ENCODE data around the gene KRT16. TPM values are rescaled to one million over a fixed set of nuclear protein-coding genes. Genes with fewer than 3 reads are reported as not detected.

The KRT16 gene
- total RNA-seq, 1 experiment from 2014 or later, result not detected

DNA sequence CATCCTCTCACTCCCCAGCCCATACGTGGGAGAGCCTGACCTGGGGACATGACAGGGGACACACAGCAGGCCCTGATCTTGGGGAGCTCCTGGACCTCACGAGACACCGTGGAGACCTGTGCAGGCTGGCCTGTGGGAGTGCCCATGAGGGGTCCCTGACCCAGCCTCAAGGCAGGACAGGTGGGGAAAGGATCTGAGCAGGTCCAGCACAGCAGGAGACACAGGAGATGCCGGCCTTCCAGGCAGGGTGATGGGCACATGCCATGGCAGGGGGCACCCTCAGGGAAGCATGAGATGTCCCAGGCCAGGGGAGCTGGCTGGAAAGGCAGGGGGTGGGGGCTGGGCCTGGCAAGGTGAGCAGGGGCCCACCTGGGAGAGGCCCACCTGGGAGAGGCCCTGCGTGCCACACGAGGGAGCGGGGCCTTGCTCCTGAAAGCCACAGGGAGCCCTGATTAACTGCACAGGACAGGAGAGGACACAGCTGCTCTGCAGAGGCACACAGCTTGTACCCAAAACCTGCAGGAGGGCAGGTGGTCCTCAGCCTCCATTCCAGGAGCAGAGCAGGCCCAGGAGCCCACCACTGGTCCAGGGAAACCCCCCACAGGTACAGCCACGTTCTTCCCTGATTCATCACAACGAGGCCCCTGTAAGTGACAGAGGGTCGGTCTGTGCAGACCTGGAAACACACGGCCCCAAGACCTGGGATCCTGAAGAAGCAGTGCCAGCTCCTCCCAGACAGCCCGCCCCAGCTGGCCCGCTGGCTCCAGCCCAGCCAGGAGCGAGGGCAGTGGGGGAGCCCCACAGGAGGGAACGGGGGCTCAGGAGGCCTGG lies 38.4 kb upstream of the KRT16 start:
- no peak for DNase-seq (ENCODE audit: low spot score)
- ChIA-PET POLR2A (ENCODE audit: low non-redundant PET) (no interaction called here), CTCF (no interaction called here)
- Histone ChIP-seq H3K27ac (ENCODE audit: low read depth, low read length, poor library complexity, severe bottlenecking) (no peak overlapping the region), H3K36me3 (ENCODE audit: insufficient read depth, low read length, poor library complexity, severe bottlenecking) (no peaks in the 10 kb centered on the region), H3K4me1 (ENCODE audit: insufficient read depth, low read length, poor library complexity, severe bottlenecking) (peaks cover 6% of the 10 kb centered on the region), H3K27me3 (replicated peaks; ENCODE audit: insufficient read depth, low read depth, low read length, poor library complexity) (no peaks in the 10 kb centered on the region), H3K4me3 (ENCODE audit: low read depth, low read length, poor library complexity, severe bottlenecking) (no peak overlapping the region), H3K9me3 (ENCODE audit: low read depth, low read length, poor library complexity, severe bottlenecking) (no peaks in the 10 kb centered on the region)
- BruUV-seq (replicated peaks), result no TSS peak
- intact Hi-C loops (cut with micrococcal nuclease; ENCODE audit: unreplicated experiment), result no loop called here
- TF ChIP-seq, protein P1, sequence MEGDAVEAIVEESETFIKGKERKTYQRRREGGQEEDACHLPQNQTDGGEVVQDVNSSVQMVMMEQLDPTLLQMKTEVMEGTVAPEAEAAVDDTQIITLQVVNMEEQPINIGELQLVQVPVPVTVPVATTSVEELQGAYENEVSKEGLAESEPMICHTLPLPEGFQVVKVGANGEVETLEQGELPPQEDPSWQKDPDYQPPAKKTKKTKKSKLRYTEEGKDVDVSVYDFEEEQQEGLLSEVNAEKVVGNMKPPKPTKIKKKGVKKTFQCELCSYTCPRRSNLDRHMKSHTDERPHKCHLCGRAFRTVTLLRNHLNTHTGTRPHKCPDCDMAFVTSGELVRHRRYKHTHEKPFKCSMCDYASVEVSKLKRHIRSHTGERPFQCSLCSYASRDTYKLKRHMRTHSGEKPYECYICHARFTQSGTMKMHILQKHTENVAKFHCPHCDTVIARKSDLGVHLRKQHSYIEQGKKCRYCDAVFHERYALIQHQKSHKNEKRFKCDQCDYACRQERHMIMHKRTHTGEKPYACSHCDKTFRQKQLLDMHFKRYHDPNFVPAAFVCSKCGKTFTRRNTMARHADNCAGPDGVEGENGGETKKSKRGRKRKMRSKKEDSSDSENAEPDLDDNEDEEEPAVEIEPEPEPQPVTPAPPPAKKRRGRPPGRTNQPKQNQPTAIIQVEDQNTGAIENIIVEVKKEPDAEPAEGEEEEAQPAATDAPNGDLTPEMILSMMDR (conservative IDR thresholded peaks at IDR 0.05; ENCODE audit: low read depth, low read length), result no peak
- no peak for TF ChIP-seq EZH2 (IDR thresholded peaks at IDR 0.05; ENCODE audit: borderline replicate concordance, low read depth, low read length, poor library complexity, severe bottlenecking)

- CTCF ChIA-PET, result interaction anchor here (1.5 to 2.5 kb wide), 2 partner anchors 14 to 101 kb away, joined by 6 to 24 read pairs; no protein-coding TSS in a partner anchor
- Histone ChIP-seq H3K4me3 (ENCODE audit: low read depth, low read length, poor library complexity, severe bottlenecking) (no peak overlapping the region), H3K9me3 (ENCODE audit: low read depth, low read length, poor library complexity, severe bottlenecking) (no peaks in the 10 kb centered on the region), H3K27ac (ENCODE audit: low read depth, low read length, poor library complexity, severe bottlenecking) (no peak overlapping the region), H3K27me3 (replicated peaks; ENCODE audit: insufficient read depth, low read depth, low read length, poor library complexity) (no peaks in the 10 kb centered on the region), H3K4me1 (ENCODE audit: insufficient read depth, low read length, poor library complexity, severe bottlenecking) (peaks cover 6% of the 10 kb centered on the region), H3K36me3 (ENCODE audit: insufficient read depth, low read length, poor library complexity, severe bottlenecking) (no peaks in the 10 kb centered on the region)
- no peak for DNase-seq (ENCODE audit: low spot score)
- POLR2A ChIA-PET (ENCODE audit: low non-redundant PET), result no interaction called here
- TF ChIP-seq, protein P1 (conservative IDR thresholded peaks at IDR 0.05; ENCODE audit: low read depth, low read length), result no peak
- TF ChIP-seq EZH2 (IDR thresholded peaks at IDR 0.05; ENCODE audit: borderline replicate concordance, low read depth, low read length, poor library complexity, severe bottlenecking), result no peak
- BruUV-seq (replicated peaks), result no TSS peak
- intact Hi-C loops (cut with micrococcal nuclease; ENCODE audit: unreplicated experiment), result loop anchor here (2.0 to 5.0 kb wide), 3 partner anchors 101 to 793 kb away; no protein-coding TSS in a partner anchor
These were observed 37.5 kb upstream of the KRT16 start for GRCh38 chr17:41649923-41650519.

DNA sequence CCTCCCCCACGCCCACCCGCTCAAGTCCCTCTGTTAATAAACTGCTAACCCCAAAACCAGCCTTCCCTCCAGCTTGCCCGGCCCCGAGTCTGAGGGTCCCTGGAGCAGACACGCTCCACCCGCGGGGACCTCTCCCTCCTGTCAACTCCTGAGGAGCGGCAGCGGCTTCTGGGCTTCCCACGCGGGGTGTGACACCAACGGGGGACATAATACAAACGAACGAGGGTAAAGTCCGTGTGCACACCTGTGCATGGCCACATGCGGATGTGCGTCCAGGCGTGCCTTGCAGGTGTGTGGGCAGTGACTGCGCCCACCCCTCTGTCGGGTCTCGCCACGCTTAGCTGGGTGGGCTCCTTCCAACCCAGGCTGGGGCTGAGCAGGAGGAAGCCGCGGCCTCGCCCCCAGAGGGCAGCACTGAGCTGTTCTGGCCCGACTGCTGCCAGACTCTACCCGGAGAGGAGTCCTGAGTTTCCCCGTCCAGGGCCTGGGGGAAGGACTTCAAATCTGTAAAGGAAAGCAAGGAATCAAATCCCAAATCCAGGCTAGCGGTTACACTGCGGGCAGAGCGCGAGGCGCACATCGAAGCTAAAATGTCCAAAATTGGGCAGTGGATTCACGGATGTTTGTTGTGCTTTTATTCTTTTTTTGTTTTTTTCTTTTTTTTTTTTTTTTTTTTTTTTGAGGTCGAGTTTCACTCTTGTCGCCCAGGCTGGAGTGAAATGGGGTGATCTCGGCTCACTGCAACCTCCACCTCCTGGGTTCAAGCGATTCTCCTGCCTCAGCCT lies 36.0 kb upstream of the KRT16 start:
- intact Hi-C loops (cut with micrococcal nuclease; ENCODE audit: unreplicated experiment), result loop anchor here (1.0 to 5.0 kb wide), 4 partner anchors 14 to 791 kb away; no protein-coding TSS in a partner anchor
- no TSS peak for BruUV-seq (replicated peaks)

More for the DNA sequence above, 36.0 kb upstream of the KRT16 start:
- Histone ChIP-seq H3K9me3 (ENCODE audit: low read depth, low read length, poor library complexity, severe bottlenecking) (no peaks in the 10 kb centered on the region), H3K27ac (ENCODE audit: low read depth, low read length, poor library complexity, severe bottlenecking) (peak overlapping the region; percentile 61), H3K4me3 (ENCODE audit: low read depth, low read length, poor library complexity, severe bottlenecking) (peak overlapping the region; percentile 41), H3K4me1 (ENCODE audit: insufficient read depth, low read length, poor library complexity, severe bottlenecking) (peaks cover 6% of the 10 kb centered on the region), H3K27me3 (replicated peaks; ENCODE audit: insufficient read depth, low read depth, low read length, poor library complexity) (no peaks in the 10 kb centered on the region), H3K36me3 (ENCODE audit: insufficient read depth, low read length, poor library complexity, severe bottlenecking) (no peaks in the 10 kb centered on the region)
- ChIA-PET POLR2A (ENCODE audit: low non-redundant PET) (interaction anchor here (0.6 to 0.7 kb wide), 2 partner anchors 75 to 910 kb away, joined by 8 to 21 read pairs; no protein-coding TSS in a partner anchor), CTCF (interaction anchor here (0.6 to 2.5 kb wide), 15 partner anchors 13 to 1019 kb away, joined by 3 to 24 read pairs (median 9); no protein-coding TSS in a partner anchor)
- TF ChIP-seq EZH2 (IDR thresholded peaks at IDR 0.05; ENCODE audit: borderline replicate concordance, low read depth, low read length, poor library complexity, severe bottlenecking), result no peak
- TF ChIP-seq, protein P1 (conservative IDR thresholded peaks at IDR 0.05; ENCODE audit: low read depth, low read length), result peak; percentile 78
- peak; percentile 82 for DNase-seq (ENCODE audit: low spot score)
